Measurements from ENCODE around the gene GTF2A1.

The GTF2A1 gene

DNA sequence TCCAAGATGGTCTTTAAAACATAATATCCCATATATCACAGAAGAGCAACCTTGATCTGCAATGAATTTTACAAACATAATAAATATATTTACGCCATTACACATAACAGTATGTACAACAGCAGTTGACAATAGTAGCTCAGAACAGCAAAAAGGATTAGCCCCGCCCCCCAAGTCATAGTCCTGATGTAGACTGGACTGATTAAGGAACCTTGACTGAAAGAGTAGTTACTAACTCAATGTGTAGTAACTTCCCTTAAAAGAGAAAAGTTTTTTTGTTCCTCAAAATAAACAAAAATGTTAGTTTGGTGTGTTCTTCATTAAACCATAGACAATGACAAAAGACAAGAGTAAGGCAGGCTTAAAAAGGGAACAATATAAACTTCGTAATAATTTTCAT is 44.5 kb downstream of the GTF2A1 start:
- in situ Hi-C loops (cut with HindIII; ENCODE audit: low sequenced_read_pairs), result no loop called here
- TF ChIP-seq, protein P1, sequence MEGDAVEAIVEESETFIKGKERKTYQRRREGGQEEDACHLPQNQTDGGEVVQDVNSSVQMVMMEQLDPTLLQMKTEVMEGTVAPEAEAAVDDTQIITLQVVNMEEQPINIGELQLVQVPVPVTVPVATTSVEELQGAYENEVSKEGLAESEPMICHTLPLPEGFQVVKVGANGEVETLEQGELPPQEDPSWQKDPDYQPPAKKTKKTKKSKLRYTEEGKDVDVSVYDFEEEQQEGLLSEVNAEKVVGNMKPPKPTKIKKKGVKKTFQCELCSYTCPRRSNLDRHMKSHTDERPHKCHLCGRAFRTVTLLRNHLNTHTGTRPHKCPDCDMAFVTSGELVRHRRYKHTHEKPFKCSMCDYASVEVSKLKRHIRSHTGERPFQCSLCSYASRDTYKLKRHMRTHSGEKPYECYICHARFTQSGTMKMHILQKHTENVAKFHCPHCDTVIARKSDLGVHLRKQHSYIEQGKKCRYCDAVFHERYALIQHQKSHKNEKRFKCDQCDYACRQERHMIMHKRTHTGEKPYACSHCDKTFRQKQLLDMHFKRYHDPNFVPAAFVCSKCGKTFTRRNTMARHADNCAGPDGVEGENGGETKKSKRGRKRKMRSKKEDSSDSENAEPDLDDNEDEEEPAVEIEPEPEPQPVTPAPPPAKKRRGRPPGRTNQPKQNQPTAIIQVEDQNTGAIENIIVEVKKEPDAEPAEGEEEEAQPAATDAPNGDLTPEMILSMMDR (IDR thresholded peaks at IDR 0.05; ENCODE audit: low read depth, low read length, missing control alignments), result no peak
- no peak overlapping the region for H3K4me3 ChIP-seq (ENCODE audit: low read depth, low read length)
- no peak for DNase-seq (ENCODE audit: low read depth)

DNA sequence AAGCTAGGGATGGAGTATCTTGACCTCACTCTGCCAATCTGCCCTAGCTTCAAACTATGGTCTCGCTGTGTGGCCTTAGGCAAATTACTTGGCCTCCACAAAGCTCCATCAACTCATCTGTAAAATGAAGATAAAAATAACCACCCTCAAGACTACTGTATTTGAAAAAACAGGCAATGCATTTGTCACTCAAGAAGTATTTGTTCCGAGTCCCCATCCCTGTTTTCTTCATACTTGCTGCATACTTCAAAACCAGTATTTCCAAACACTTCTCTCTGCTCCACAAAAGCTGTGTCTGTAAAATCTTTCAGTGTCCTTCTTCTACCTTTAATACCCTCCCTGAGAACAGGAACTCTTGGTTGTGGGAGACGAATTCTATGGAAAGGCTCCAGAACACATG is 47.9 kb downstream of the GTF2A1 start:
- no peak overlapping the region for H3K4me3 ChIP-seq (ENCODE audit: low read depth, low read length)
- in situ Hi-C loops (cut with HindIII; ENCODE audit: low sequenced_read_pairs), result no loop called here
- TF ChIP-seq, protein P1 (IDR thresholded peaks at IDR 0.05; ENCODE audit: low read depth, low read length, missing control alignments), result no peak
- no peak for DNase-seq (ENCODE audit: low read depth)

DNA sequence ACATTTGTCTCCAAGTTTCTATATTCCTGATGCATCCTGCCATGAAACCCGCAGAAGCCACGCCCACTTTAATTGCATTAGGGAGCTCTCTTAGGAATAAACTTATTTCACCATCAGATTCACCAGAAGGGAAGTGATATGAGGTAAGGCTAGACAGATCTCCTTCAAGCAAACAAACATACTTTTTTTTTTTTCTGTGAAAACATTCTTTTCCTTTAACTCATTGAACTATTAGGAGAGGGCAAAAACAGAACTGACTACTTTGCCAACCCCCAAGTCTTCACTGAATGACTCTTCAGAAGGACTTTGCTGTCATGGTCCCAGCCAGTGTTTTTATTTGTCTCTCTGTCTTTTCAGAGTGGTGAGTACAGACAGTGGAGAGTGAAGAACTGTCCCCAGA is 48.4 kb downstream of the GTF2A1 start:
- no peak overlapping the region for H3K4me3 ChIP-seq (ENCODE audit: low read depth, low read length)
- in situ Hi-C loops (cut with HindIII; ENCODE audit: low sequenced_read_pairs), result no loop called here
- TF ChIP-seq, protein P1 (IDR thresholded peaks at IDR 0.05; ENCODE audit: low read depth, low read length, missing control alignments), result no peak
- DNase-seq (ENCODE audit: low read depth), result no peak

DNA sequence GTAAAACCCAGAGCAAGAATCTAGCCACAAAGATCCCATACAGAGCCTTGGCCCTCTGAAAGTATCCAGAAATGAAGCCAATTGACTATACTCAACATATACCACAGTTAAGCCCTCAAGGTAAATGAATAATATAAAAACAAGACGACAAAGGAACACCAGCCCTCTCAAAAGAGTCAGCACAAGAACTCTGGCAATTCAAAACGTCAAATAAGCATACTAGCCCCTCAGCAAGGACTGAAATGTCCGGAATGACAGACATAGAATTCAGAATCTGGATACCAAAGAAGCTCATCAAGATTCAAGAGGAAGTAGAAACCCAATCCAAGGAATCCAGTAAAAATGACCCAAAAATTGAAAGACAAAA is 49.9 kb downstream of the GTF2A1 start:
- no peak for DNase-seq (ENCODE audit: low read depth)
- no peak overlapping the region for H3K4me3 ChIP-seq (ENCODE audit: low read depth, low read length)
- TF ChIP-seq, protein P1 (IDR thresholded peaks at IDR 0.05; ENCODE audit: low read depth, low read length, missing control alignments), result no peak
- in situ Hi-C loops (cut with HindIII; ENCODE audit: low sequenced_read_pairs), result no loop called here

DNA sequence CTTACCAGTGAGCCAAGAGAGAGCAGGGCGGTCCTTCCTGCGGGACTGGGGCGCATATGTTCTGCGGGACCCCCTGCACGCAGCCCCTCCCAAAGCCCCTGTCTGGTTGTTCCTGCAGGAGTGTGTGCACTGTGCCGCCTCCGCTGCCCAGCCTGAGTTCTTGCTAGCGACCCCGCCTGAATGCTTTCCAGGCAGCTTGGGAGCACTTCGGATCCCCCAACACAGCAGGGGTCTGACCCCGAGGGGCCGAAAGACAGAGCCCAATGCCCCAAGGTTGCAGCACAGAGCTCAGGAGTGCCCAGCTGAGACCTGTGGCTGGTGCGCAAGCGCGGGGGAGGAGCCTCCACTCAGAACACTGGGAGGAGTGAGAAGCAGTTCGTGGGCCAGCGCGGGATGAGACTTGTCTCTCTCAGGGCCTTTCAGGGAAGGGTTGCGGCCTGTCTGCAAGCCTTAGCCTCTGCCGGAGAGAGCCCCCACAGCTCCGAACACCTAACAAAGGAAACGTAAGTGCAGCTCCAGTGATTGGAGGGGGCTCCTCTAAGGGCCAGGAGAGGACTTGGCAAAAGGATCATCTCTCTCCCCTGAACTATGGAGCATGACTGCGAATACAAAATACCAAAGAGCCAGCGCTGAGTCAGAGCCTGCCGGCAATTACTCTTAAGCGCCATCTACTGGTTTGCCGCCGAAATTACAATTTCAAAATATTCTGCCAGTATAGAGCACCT is 50.5 kb downstream of the GTF2A1 start:
- in situ Hi-C loops (cut with HindIII; ENCODE audit: low sequenced_read_pairs), result no loop called here
- TF ChIP-seq, protein P1 (IDR thresholded peaks at IDR 0.05; ENCODE audit: low read depth, low read length, missing control alignments), result peak; percentile 90
- H3K4me3 ChIP-seq (ENCODE audit: low read depth, low read length), result peak overlapping the region; percentile 62
- DNase-seq (ENCODE audit: low read depth), result peak; percentile 70

DNA sequence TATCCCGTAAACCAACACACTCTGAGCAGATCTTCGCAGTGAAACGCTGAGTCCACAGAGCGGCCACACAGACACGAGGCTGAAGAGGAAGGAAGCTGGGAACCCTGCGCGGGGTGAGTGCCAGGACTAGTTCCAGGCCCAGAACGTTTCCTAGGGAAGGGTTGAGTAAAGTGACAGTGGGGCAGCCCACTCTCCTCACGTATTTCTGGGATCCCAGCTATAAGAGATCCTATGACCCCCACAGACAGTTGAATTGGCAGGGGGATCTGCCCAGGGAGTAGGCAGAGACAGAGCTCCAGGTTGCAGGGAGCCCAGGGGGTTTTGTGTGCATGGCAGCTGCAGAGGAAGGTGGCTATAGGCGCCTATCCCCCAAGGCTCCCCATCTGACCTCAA is 51.1 kb downstream of the GTF2A1 start:
- peak overlapping the region; percentile 62 for H3K4me3 ChIP-seq (ENCODE audit: low read depth, low read length)
- DNase-seq (ENCODE audit: low read depth), result no peak

More for the DNA sequence above, 51.1 kb downstream of the GTF2A1 start:
- TF ChIP-seq, protein P1 (IDR thresholded peaks at IDR 0.05; ENCODE audit: low read depth, low read length, missing control alignments), result no peak
- in situ Hi-C loops (cut with HindIII; ENCODE audit: low sequenced_read_pairs), result no loop called here
